GM23248 (cell line): ENCODE data around the gene PRR36.

Experiments used
- EZH2 ChIP-seq: fragments of 200-600 bp; sonication (generic); IDR thresholded peaks from 2 replicates; pipeline ENCODE4 v1.6.1; 2018; ENCODE audit warnings: antibody characterized with exemption, mild to moderate bottlenecking; ENCODE audit not compliant: insufficient read depth, poor library complexity, severe bottlenecking
- EZH2phosphoT487 ChIP-seq: fragments of 200-600 bp; sonication (generic); IDR thresholded peaks from 2 replicates; pipeline ENCODE4 v1.6.1; 2018; ENCODE audit warnings: antibody characterized with exemption, moderate library complexity, mild to moderate bottlenecking, low read depth; ENCODE audit not compliant: insufficient read depth

DNA sequence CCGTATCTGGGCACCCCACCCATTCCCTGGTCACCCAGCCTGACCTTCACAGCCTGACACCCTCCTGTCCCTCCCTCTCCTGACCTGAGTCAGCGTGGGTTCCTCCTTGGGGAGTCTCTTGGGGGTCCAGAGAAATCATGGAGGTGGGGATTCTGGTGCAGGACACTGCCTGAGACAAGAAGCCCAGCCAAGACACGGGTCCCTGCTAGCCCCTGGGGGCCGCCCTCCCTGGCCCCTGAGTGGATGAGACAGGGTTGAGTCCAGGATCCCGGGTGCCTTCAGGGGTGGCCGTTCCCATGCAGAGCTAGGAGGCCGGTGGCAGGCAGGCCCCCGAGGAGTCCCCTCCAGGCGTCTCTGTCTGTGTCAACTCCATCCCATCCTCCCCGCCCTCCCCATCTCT lies 31.1 kb upstream of the PRR36 start:
- TF ChIP-seq EZH2 (no peak), EZH2phosphoT487 (no peak)
